GM12878 (cell line): ENCODE results near the gene CYP26C1. TPM values are rescaled to one million over a fixed set of nuclear protein-coding genes. Genes with fewer than 3 reads are reported as not detected.

Source experiments
- ATAC-seq: fragments of 200-7000 bp; cut with Tn5 transposase; 3 replicates; pipeline ENCODE4 v1.9.1; 2020; ENCODE audit warnings: mild to moderate bottlenecking, moderate library complexity
- BruUV-seq: library from RNA; stranded (reverse); fragments of 400-500 nt; replicated peaks from 2 replicates; lab custom pipeline; 2021; lab: Mats Ljungman, UMichigan
- CTCF ChIA-PET: fragments of 300-600 bp; sonication (Branson Sonifier 250); formaldehyde crosslinking; extraction: SDS; loops from one replicate; lab custom pipeline; 2021; ENCODE audit warnings: inconsistent platforms; lab: Yijun Ruan, JAX
- POLR2A ChIA-PET: fragments of 350-600 bp; formaldehyde crosslinking; extraction: SDS; loops from one replicate; lab custom pipeline; 2021; ENCODE audit warnings: inconsistent platforms; lab: Charles Lee
- RAD21 ChIA-PET: fragments of 300-600 bp; sonication (Branson Sonifier 250); formaldehyde crosslinking; loops from one replicate; lab custom pipeline; 2023; ENCODE audit warnings: antibody characterized with exemption; ENCODE audit not compliant: unreplicated experiment; lab: Charles Lee
- SMC1A ChIA-PET: fragments of 300-600 bp; sonication (Branson Sonifier 250); formaldehyde crosslinking; loops from one replicate; lab custom pipeline; 2023; ENCODE audit not compliant: unreplicated experiment, uncharacterized antibody; lab: Charles Lee
- DNase-seq: peaks from one replicate; pipeline ENCODE4 v3.0.0-alpha.2; 2011; ENCODE audit warnings: low read depth, low spot score
- FAIRE-seq: peaks from 3 replicates; lab custom pipeline; 2011; peaks lifted over from hg19 to GRCh38; lab: Jason Lieb, UNC
- H2AFZ ChIP-seq: 2 replicates; pipeline ENCODE4 v1.6.0; 2011; ENCODE audit warnings: low read depth, low read length, control low read depth; ENCODE audit not compliant: control insufficient read depth
- H3K27ac ChIP-seq: 2 replicates; pipeline ENCODE4 v1.5.1; 2011; ENCODE audit warnings: control low read depth; ENCODE audit not compliant: control insufficient read depth, insufficient read depth
- H3K27me3 ChIP-seq, 2 experiments: replicated peaks in 1 of 2; 2 replicates each; pipeline versions ENCODE4 v1.6.0 to v1.6.1; 2011; ENCODE audit warnings: low read length in 1 of 2; ENCODE audit not compliant: control insufficient read depth in 2 of 2, insufficient read depth in 2 of 2
- H3K36me3 ChIP-seq, 2 experiments: 2 replicates each; pipeline ENCODE4 v1.5.1; 2011; ENCODE audit warnings: low read length in 1 of 2; ENCODE audit not compliant: control insufficient read depth in 2 of 2, insufficient read depth in 2 of 2
- H3K4me1 ChIP-seq: 2 replicates; pipeline ENCODE4 v1.6.1; 2011; ENCODE audit warnings: mild to moderate bottlenecking, low read length, moderate library complexity, mixed read lengths; ENCODE audit not compliant: control insufficient read depth, insufficient read depth
- H3K4me2 ChIP-seq: 2 replicates; pipeline ENCODE4 v1.6.0; 2011; ENCODE audit warnings: control low read depth; ENCODE audit not compliant: control insufficient read depth, insufficient read depth
- H3K4me3 ChIP-seq: fragments of 200-600 bp; sonication (generic); 2 replicates; pipeline ENCODE4 v1.5.1; 2016
- H3K79me2 ChIP-seq: 2 replicates; pipeline ENCODE4 v1.6.0; 2011; ENCODE audit warnings: low read length; ENCODE audit not compliant: control insufficient read depth, insufficient read depth
- H3K9ac ChIP-seq: 2 replicates; pipeline ENCODE4 v1.8.0; 2011; ENCODE audit warnings: low read length, control low read depth, mixed read lengths; ENCODE audit not compliant: control insufficient read depth, insufficient read depth
- H3K9me3 ChIP-seq: replicated peaks from 3 replicates; pipeline ENCODE4 v1.5.1; 2011; ENCODE audit warnings: mild to moderate bottlenecking, low read length; ENCODE audit not compliant: control insufficient read depth, insufficient read depth
- H4K20me1 ChIP-seq: 2 replicates; pipeline ENCODE4 v1.6.0; 2011; ENCODE audit not compliant: control insufficient read depth, insufficient read depth
- CBX3 ChIP-seq: fragments of 200-600 bp; sonication (generic); IDR thresholded peaks from 2 replicates; pipeline ENCODE4 v1.6.1; 2016; ENCODE audit warnings: low read depth, borderline replicate concordance
- CEBPZ ChIP-seq: fragments of 150-350 bp; IDR thresholded peaks from 2 replicates; pipeline ENCODE4 v1.6.1; 2016; ENCODE audit warnings: low read depth, low read length
- EED ChIP-seq: sonication (generic); IDR thresholded peaks from 2 replicates; pipeline ENCODE4 v1.6.1; 2016; ENCODE audit warnings: antibody characterized with exemption, low read depth
- HCFC1 ChIP-seq: fragments of 150-350 bp; IDR thresholded peaks from 2 replicates; pipeline ENCODE4 v1.6.1; 2014; ENCODE audit warnings: low read length
- HDGF ChIP-seq: fragments of 450-650 bp; IDR thresholded peaks from 2 replicates; pipeline ENCODE4 v1.6.1; 2016; ENCODE audit warnings: antibody characterized with exemption
- IKZF2 ChIP-seq, 2 experiments: fragments of 450-650 bp; IDR thresholded peaks; 2 replicates each; pipeline ENCODE4 v1.6.1; 2017; ENCODE audit warnings: mild to moderate bottlenecking in 2 of 2, moderate library complexity in 2 of 2
- MXI1 ChIP-seq: fragments of 150-350 bp; IDR thresholded peaks from 2 replicates; pipeline ENCODE4 v1.6.1; 2011; ENCODE audit warnings: low read depth, mild to moderate bottlenecking, inconsistent platforms, low read length, improper control_type of control experiment
- RAD21 ChIP-seq: IDR thresholded peaks from 2 replicates; pipeline ENCODE4 v1.6.1; 2011; ENCODE audit warnings: mild to moderate bottlenecking, low read depth, low read length, moderate library complexity; ENCODE audit not compliant: insufficient read depth
- TAF1 ChIP-seq: IDR thresholded peaks from 2 replicates; pipeline ENCODE4 v1.6.1; 2011; ENCODE audit warnings: mild to moderate bottlenecking, low read depth, low read length, borderline replicate concordance
- TCF12 ChIP-seq: IDR thresholded peaks from 2 replicates; pipeline ENCODE4 v1.6.1; 2011; ENCODE audit warnings: low read depth, mild to moderate bottlenecking, low read length
- ZNF274 ChIP-seq: IDR thresholded peaks from one replicate; pipeline ENCODE4 v1.8.0; 2011; ENCODE audit not compliant: insufficient read length, insufficient read depth
- WGBS: methylation state at CpG from one replicate; pipeline ENCODE4 v1.1.6; 2016; ENCODE audit warnings: low lambda C conversion rate; ENCODE audit not compliant: insufficient replicate concordance, insufficient coverage; ENCODE audit errors: missing lambda C conversion rate; 5-methylcytosine and 5-hydroxymethylcytosine counted together
- in situ Hi-C: fragments of 300-500 bp; cut with MboI; formaldehyde crosslinking; loops from 9 replicates; pipeline ENCODE4 v1.14.3; 2018; ENCODE audit warnings: mixed read lengths
- intact Hi-C: fragments of 100-400 bp; cut with micrococcal nuclease; formaldehyde crosslinking; loops from one replicate; pipeline ENCODE4 v1.14.2; 2022; ENCODE audit not compliant: unreplicated experiment
- polyA plus RNA-seq, 11 experiments: library from polyadenylated mRNA; depleted of rRNA in 4 of 11; unstranded in 6 of 11; stranded (reverse) in 5 of 11; fragments of >200 nt; fragmentation: Nextera tagmentation in 4 of 11; fragmentation: Illumina TruSeq in 1 of 11; extraction: Ambion mirVana in 4 of 11; extraction: Trizol in 1 of 11; gene quantifications; 1 replicate in 1 of 11; 2 replicates in 10 of 11; pipeline versions ENCODE4 v1.2.1 to v1.2.3, GENCODE V29; 2011 to 2016; ENCODE audit warnings: inconsistent platforms in 2 of 11, missing spikeins in 2 of 11, low read depth in 1 of 11
- total RNA-seq, 4 experiments: library from RNA; depleted of rRNA in 3 of 4; stranded (reverse); fragments of >200 nt in 3 of 4; fragmentation: Illumina TruSeq in 1 of 4; extraction: Trizol in 1 of 4; gene quantifications; 2 replicates each; pipeline versions ENCODE4 v1.2.1 to v1.2.3, GENCODE V29; 2013 to 2021

The CYP26C1 gene
- total and polyA plus RNA-seq, 10 of the 15 experiments (the other 5 are each of a cell fraction or from before 2014, with no cell fraction given): under 0.01 to 0.08 TPM; not detected in 8

DNA sequence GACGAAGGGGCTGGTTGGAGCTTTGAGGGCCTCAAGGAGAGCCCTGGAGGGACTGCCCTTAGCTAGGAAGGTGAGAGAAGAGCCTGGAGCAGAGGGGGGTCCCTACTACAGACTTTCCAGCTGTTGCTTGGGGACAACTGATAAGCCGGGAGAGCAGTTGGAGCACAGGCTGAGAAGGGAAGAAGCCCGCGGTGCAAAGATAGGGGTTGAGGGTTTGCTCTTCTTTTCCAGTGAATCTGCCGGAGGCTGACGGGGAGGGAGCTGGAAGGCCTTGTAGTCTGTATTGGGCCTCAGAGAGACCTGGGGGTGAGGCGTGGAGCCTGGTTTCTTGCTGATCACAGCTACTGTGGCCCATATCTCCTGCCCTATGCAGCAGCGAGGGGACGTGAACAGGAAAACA is 36.8 kb downstream of the CYP26C1 start (continued):
- TF ChIP-seq HCFC1 (no peak), CBX3 (no peak), HDGF (no peak)
- TF ChIP-seq, all 136 proteins: peak for 0

DNA sequence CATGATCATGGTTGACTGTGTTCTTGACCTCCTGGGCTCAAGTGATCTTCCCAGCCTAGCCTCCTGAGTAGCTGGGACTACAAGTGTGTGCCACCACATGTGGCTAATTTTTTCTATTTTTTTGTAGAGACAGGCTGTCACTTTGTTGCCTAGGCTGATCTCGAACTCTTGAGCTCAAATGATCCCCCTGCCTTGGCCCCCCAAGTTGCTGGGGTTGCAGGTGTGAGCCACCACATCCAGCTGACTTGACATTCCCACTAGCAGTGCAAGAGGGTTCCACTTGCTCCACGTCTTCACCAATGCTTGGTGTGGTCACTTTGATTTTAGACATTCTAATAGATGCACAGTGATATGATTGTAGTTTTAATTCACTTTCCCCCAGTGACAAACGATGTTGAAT is 38.2 kb downstream of the CYP26C1 start:
- 0% methylated on average over 3 of the region's 3 CpGs for WGBS
- no peaks in the 10 kb centered on the region for H3K79me2 ChIP-seq
- ChIA-PET SMC1A (no interaction called here), CTCF (no interaction called here), POLR2A (no interaction called here), RAD21 (no interaction called here)
- intact Hi-C loops: no loop called here
- H3K27ac ChIP-seq: no peak overlapping the region
- DNase-seq (no peak), FAIRE-seq (no peak), ATAC-seq (no peak)
- H3K9me3 ChIP-seq: no peaks in the 10 kb centered on the region
- in situ Hi-C loops: no loop called here
- no peaks in the 10 kb centered on the region for H3K4me1 ChIP-seq
- H3K27me3 ChIP-seq: no peaks in the 10 kb centered on the region
- no peaks in the 10 kb centered on the region for H4K20me1 ChIP-seq
- H3K9ac ChIP-seq: no peak overlapping the region
- H3K4me2 ChIP-seq: no peak overlapping the region
- H2AFZ ChIP-seq: no peak overlapping the region
- BruUV-seq: no TSS peak
- no peaks in the 10 kb centered on the region for H3K36me3 ChIP-seq
- TF ChIP-seq CBX3 (no peak), IKZF2 (IDR thresholded peaks at IDR 0.05) (no peak), MXI1 (no peak), TAF1 (no peak), ZNF274 (no peak), TCF12 (no peak), EED (no peak), RAD21 (no peak), CEBPZ (no peak)
- H3K4me3 ChIP-seq: no peak overlapping the region
